HEK293 (cell line): ENCODE results near the gene VMAC.

Experiments
- CTCF ChIA-PET: fragments of 350-600 bp; formaldehyde crosslinking; extraction: SDS; loops from one replicate; lab custom pipeline; 2021; ENCODE audit warnings: antibody characterized with exemption; lab: Yijun Ruan, JAX
- POLR2A ChIA-PET: fragments of 300-600 bp; formaldehyde crosslinking; extraction: SDS; loops from one replicate; lab custom pipeline; 2020; ENCODE audit warnings: antibody characterized with exemption, inconsistent platforms; lab: Yijun Ruan, JAX
- H3K27ac ChIP-seq: fragments of 200-500 bp; sonication (Bioruptor generic); 2 replicates; pipeline ENCODE4 v1.5.1; 2014; ENCODE audit warnings: low read depth, low read length, control low read depth, inconsistent platforms; ENCODE audit errors: extremely low read depth
- H3K36me3 ChIP-seq, 2 experiments: fragments of 200-500 bp in 1 of 2; sonication (Bioruptor generic) in 1 of 2; 1 replicate in 1 of 2; 2 replicates in 1 of 2; pipeline ENCODE4 v1.5.1; 2014 to 2017; ENCODE audit warnings: inconsistent platforms in 2 of 2, low read length in 2 of 2; ENCODE audit not compliant: control insufficient read depth in 2 of 2, insufficient read depth in 1 of 2
- H3K4me1 ChIP-seq: fragments of 200-500 bp; sonication (Bioruptor generic); 2 replicates; pipeline ENCODE4 v1.5.1; 2014; ENCODE audit warnings: mild to moderate bottlenecking, low read length, inconsistent platforms; ENCODE audit not compliant: control insufficient read depth, insufficient read depth
- H3K4me3 ChIP-seq: 2 replicates; pipeline ENCODE4 v1.5.1; 2011; ENCODE audit warnings: low read depth, mild to moderate bottlenecking, control low read depth, low read length, moderate library complexity
- H3K9me3 ChIP-seq: fragments of 200-500 bp; sonication (Bioruptor generic); 2 replicates; pipeline ENCODE4 v1.5.1; 2014; ENCODE audit warnings: low read depth, low read length, inconsistent platforms; ENCODE audit not compliant: control insufficient read depth, insufficient read depth
- BCL11B ChIP-seq: fragments of 450-650 bp; formaldehyde crosslinking; IDR thresholded peaks from 2 replicates; pipeline ENCODE4 v1.5.1; 2016; ENCODE audit warnings: low read depth, missing biosample characterization, missing genetic modification characterization
- GLIS1 ChIP-seq: fragments of 450-650 bp; formaldehyde crosslinking; IDR thresholded peaks from 2 replicates; pipeline ENCODE4 v1.5.1; 2016; ENCODE audit warnings: missing biosample characterization, missing genetic modification characterization
- GLIS2 ChIP-seq: fragments of 450-650 bp; formaldehyde crosslinking; IDR thresholded peaks from 2 replicates; pipeline ENCODE4 v1.5.1; 2016; ENCODE audit warnings: missing biosample characterization, missing genetic modification characterization
- INSM2 ChIP-seq: fragments of 450-650 bp; formaldehyde crosslinking; IDR thresholded peaks from 2 replicates; pipeline ENCODE4 v1.5.1; 2016; ENCODE audit warnings: missing biosample characterization, missing genetic modification characterization
- KLF8 ChIP-seq: fragments of 450-650 bp; formaldehyde crosslinking; IDR thresholded peaks from 2 replicates; pipeline ENCODE4 v1.5.1; 2016; ENCODE audit warnings: missing biosample characterization, missing genetic modification characterization
- PRDM10 ChIP-seq: fragments of 450-650 bp; formaldehyde crosslinking; IDR thresholded peaks from 2 replicates; pipeline ENCODE4 v1.5.1; 2016; ENCODE audit warnings: missing biosample characterization, missing genetic modification characterization
- REPIN1 ChIP-seq: fragments of 450-650 bp; formaldehyde crosslinking; IDR thresholded peaks from 2 replicates; pipeline ENCODE4 v1.5.1; 2017; ENCODE audit warnings: missing biosample characterization, missing genetic modification characterization, low read depth
- ZBTB1 ChIP-seq: fragments of 450-650 bp; formaldehyde crosslinking; IDR thresholded peaks from 2 replicates; pipeline ENCODE4 v1.5.1; 2016; ENCODE audit warnings: missing biosample characterization, missing genetic modification characterization
- ZBTB10 ChIP-seq: fragments of 450-650 bp; formaldehyde crosslinking; IDR thresholded peaks from 2 replicates; pipeline ENCODE4 v1.5.1; 2016; ENCODE audit warnings: missing biosample characterization, missing genetic modification characterization
- ZBTB26 ChIP-seq: fragments of 450-650 bp; formaldehyde crosslinking; optimal IDR thresholded peaks from 2 replicates; pipeline ENCODE3; 2016; ENCODE audit warnings: missing biosample characterization, mild to moderate bottlenecking, missing genetic modification characterization
- ZBTB48 ChIP-seq: fragments of 450-650 bp; formaldehyde crosslinking; IDR thresholded peaks from 2 replicates; pipeline ENCODE4 v1.5.1; 2016; ENCODE audit warnings: missing biosample characterization, missing genetic modification characterization
- ZNF2 ChIP-seq: fragments of 450-650 bp; formaldehyde crosslinking; IDR thresholded peaks from 2 replicates; pipeline ENCODE4 v1.5.1; 2016; ENCODE audit warnings: missing biosample characterization, missing genetic modification characterization
- ZNF302 ChIP-seq: fragments of 450-650 bp; formaldehyde crosslinking; IDR thresholded peaks from 2 replicates; pipeline ENCODE4 v1.5.1; 2016; ENCODE audit warnings: missing biosample characterization, missing genetic modification characterization, low read depth
- ZNF335 ChIP-seq: fragments of 450-650 bp; formaldehyde crosslinking; conservative IDR thresholded peaks from 2 replicates; pipeline ENCODE4 v1.5.1; 2016; ENCODE audit warnings: missing biosample characterization, missing genetic modification characterization
- ZNF404 ChIP-seq: fragments of 450-650 bp; formaldehyde crosslinking; IDR thresholded peaks from 2 replicates; pipeline ENCODE4 v1.5.1; 2017; ENCODE audit warnings: missing biosample characterization, missing genetic modification characterization
- ZNF488 ChIP-seq: fragments of 450-650 bp; formaldehyde crosslinking; IDR thresholded peaks from 2 replicates; pipeline ENCODE4 v1.5.1; 2016; ENCODE audit warnings: missing biosample characterization, missing genetic modification characterization
- ZNF501 ChIP-seq: fragments of 450-650 bp; formaldehyde crosslinking; IDR thresholded peaks from 2 replicates; pipeline ENCODE4 v1.5.1; 2016; ENCODE audit warnings: missing biosample characterization, missing genetic modification characterization
- ZNF544 ChIP-seq: fragments of 450-650 bp; formaldehyde crosslinking; IDR thresholded peaks from 2 replicates; pipeline ENCODE4 v1.5.0; 2017; ENCODE audit warnings: missing biosample characterization, missing genetic modification characterization
- ZNF600 ChIP-seq: fragments of 450-650 bp; formaldehyde crosslinking; IDR thresholded peaks from 2 replicates; pipeline ENCODE4 v1.5.1; 2016; ENCODE audit warnings: missing biosample characterization, missing genetic modification characterization
- ZNF645 ChIP-seq: fragments of 450-650 bp; formaldehyde crosslinking; IDR thresholded peaks from 2 replicates; pipeline ENCODE4; 2016; ENCODE audit warnings: missing biosample characterization, missing genetic modification characterization
- ZNF777 ChIP-seq: fragments of 450-650 bp; formaldehyde crosslinking; IDR thresholded peaks from 2 replicates; pipeline ENCODE4 v1.5.1; 2017; ENCODE audit warnings: missing biosample characterization, missing genetic modification characterization, borderline replicate concordance

Gene VMAC

GRCh38 chr19:5903056-5903623, 1.5 kb upstream of the VMAC start:
- Histone ChIP-seq H3K4me1 (no peaks in the 10 kb centered on the region), H3K9me3 (no peaks in the 10 kb centered on the region), H3K4me3 (peak overlapping the region; percentile 97), H3K36me3 (peaks cover 4 to 20% of the 10 kb centered on the region in 2 experiments; a peak in 2 of 3 replicates), H3K27ac (peak overlapping the region; percentile 88)
- ChIA-PET POLR2A (interaction anchor here (0.6 to 3.1 kb wide), 11 partner anchors 10 to 184 kb away, joined by 3 to 35 read pairs (median 6); partner anchors contain the start of genes DUS3L and RANBP3), CTCF (interaction anchor here (0.6 to 6.5 kb wide), 13 partner anchors 10 to 386 kb away, joined by 3 to 56 read pairs (median 4); partner anchors contain the start of genes NRTN and RPL36)
- 0 out of 2 replicates have a peak, but pooled peaks have one; percentile 5 for TF ChIP-seq GLIS1
- TF ChIP-seq ZNF777: 0 out of 2 replicates have a peak, but pooled peaks have one; percentile 16
- TF ChIP-seq ZNF600 (tag by site-specific recombination): 0 out of 2 replicates have a peak, but pooled peaks have one; percentile 43
- peak; percentile 54; the same call in 1 of the 2 replicates for TF ChIP-seq ZBTB48 (tag by site-specific recombination)
- TF ChIP-seq ZNF544 (tag by site-specific recombination): no peak
- peak; percentile 40; the same call in 1 of the 2 replicates for TF ChIP-seq ZBTB10 (tag by site-specific recombination)
- peak; percentile 54; the same call in 1 of the 2 replicates for TF ChIP-seq BCL11B (tag by site-specific recombination)
- no peak for TF ChIP-seq ZNF645
- 0 out of 2 replicates have a peak, but pooled peaks have one; percentile 25 for TF ChIP-seq ZNF488 (tag by site-specific recombination)
- peak; percentile 85 for TF ChIP-seq ZNF335 (tag by site-specific recombination)
- no peak for TF ChIP-seq ZBTB26 (tag by site-specific recombination)
- peak; percentile 83 for TF ChIP-seq ZBTB1
- 0 out of 2 replicates have a peak, but pooled peaks have one; percentile 82 for TF ChIP-seq ZNF501 (tag by site-specific recombination)
- TF ChIP-seq ZNF302 (tag by site-specific recombination): no peak

GRCh38 chr19:5903624-5904351, 884 bp upstream of the VMAC start, which contains the start of gene NDUFA11:
Gene NDUFA11, minus strand, starts transcription at chr19:5903790. Its CDS starts 82 bp downstream, at chr19:5903708.
- H3K36me3 ChIP-seq: peaks cover 4 to 19% of the 10 kb centered on the region in 2 experiments; a peak in 2 of 3 replicates
- CTCF ChIA-PET: interaction anchor here (0.6 to 6.5 kb wide), 10 partner anchors 11 to 387 kb away, joined by 3 to 56 read pairs (median 4); partner anchors contain the start of gene NRTN
- POLR2A ChIA-PET: interaction anchor here (0.5 to 3.1 kb wide), 17 partner anchors 11 to 1166 kb away, joined by 3 to 35 read pairs (median 5); partner anchors contain the start of genes DUS3L, RANBP3, RPL36 and SAFB
- H3K4me3 ChIP-seq: peak within 1 kb of the TSS; percentile 97
- no peaks in the 10 kb centered on the region for H3K4me1 ChIP-seq
- H3K27ac ChIP-seq: peak within 1 kb of the TSS; percentile 88
- H3K9me3 ChIP-seq: no peaks in the 10 kb centered on the region
- TF ChIP-seq ZNF404 (tag by site-specific recombination) (no peak), BCL11B (tag by site-specific recombination) (peak; percentile 96), ZNF2 (tag by site-specific recombination) (peak; percentile 73; the same call in 1 of the 2 replicates), PRDM10 (tag by site-specific recombination) (peak; percentile 51), GLIS2 (tag by site-specific recombination) (peak; percentile 39), INSM2 (tag by site-specific recombination) (peak; percentile 62), REPIN1 (tag by site-specific recombination) (peak; percentile 60; the same call in 1 of the 2 replicates), KLF8 (tag by site-specific recombination) (peak; percentile 94)
